HEK293 (cell line): ENCODE measurements around the gene SLC6A4.

Source experiments
- CTCF ChIA-PET: fragments of 350-600 bp; formaldehyde crosslinking; extraction: SDS; loops from one replicate; lab custom pipeline; 2021; ENCODE audit warnings: antibody characterized with exemption; lab: Yijun Ruan, JAX
- POLR2A ChIA-PET: fragments of 300-600 bp; formaldehyde crosslinking; extraction: SDS; loops from one replicate; lab custom pipeline; 2020; ENCODE audit warnings: antibody characterized with exemption, inconsistent platforms; lab: Yijun Ruan, JAX
- H3K27ac ChIP-seq: fragments of 200-500 bp; sonication (Bioruptor generic); 2 replicates; pipeline ENCODE4 v1.5.1; 2014; ENCODE audit warnings: low read depth, low read length, control low read depth, inconsistent platforms; ENCODE audit errors: extremely low read depth
- H3K36me3 ChIP-seq, 2 experiments: fragments of 200-500 bp in 1 of 2; sonication (Bioruptor generic) in 1 of 2; 1 replicate in 1 of 2; 2 replicates in 1 of 2; pipeline ENCODE4 v1.5.1; 2014 to 2017; ENCODE audit warnings: inconsistent platforms in 2 of 2, low read length in 2 of 2; ENCODE audit not compliant: control insufficient read depth in 2 of 2, insufficient read depth in 1 of 2
- H3K4me1 ChIP-seq: fragments of 200-500 bp; sonication (Bioruptor generic); 2 replicates; pipeline ENCODE4 v1.5.1; 2014; ENCODE audit warnings: mild to moderate bottlenecking, low read length, inconsistent platforms; ENCODE audit not compliant: control insufficient read depth, insufficient read depth
- H3K4me3 ChIP-seq: 2 replicates; pipeline ENCODE4 v1.5.1; 2011; ENCODE audit warnings: low read depth, mild to moderate bottlenecking, control low read depth, low read length, moderate library complexity
- H3K9me3 ChIP-seq: fragments of 200-500 bp; sonication (Bioruptor generic); 2 replicates; pipeline ENCODE4 v1.5.1; 2014; ENCODE audit warnings: low read depth, low read length, inconsistent platforms; ENCODE audit not compliant: control insufficient read depth, insufficient read depth
- BCL11A ChIP-seq: fragments of 450-650 bp; formaldehyde crosslinking; IDR thresholded peaks from 2 replicates; pipeline ENCODE4 v1.5.1; 2016; ENCODE audit warnings: low read depth, missing biosample characterization, missing genetic modification characterization
- FEZF1 ChIP-seq: fragments of 450-650 bp; formaldehyde crosslinking; IDR thresholded peaks from 2 replicates; pipeline ENCODE4 v1.5.1; 2016; ENCODE audit warnings: missing biosample characterization, missing genetic modification characterization
- GLIS2 ChIP-seq: fragments of 450-650 bp; formaldehyde crosslinking; IDR thresholded peaks from 2 replicates; pipeline ENCODE4 v1.5.1; 2016; ENCODE audit warnings: missing biosample characterization, missing genetic modification characterization
- KLF10 ChIP-seq: fragments of 450-650 bp; IDR thresholded peaks from 2 replicates; pipeline ENCODE4 v1.5.1; 2018; ENCODE audit warnings: missing biosample characterization, mild to moderate bottlenecking, missing genetic modification characterization
- KLF8 ChIP-seq: fragments of 450-650 bp; formaldehyde crosslinking; IDR thresholded peaks from 2 replicates; pipeline ENCODE4 v1.5.1; 2016; ENCODE audit warnings: missing biosample characterization, missing genetic modification characterization
- MEIS1 ChIP-seq: sonication (generic); formaldehyde crosslinking; IDR thresholded peaks from 2 replicates; pipeline ENCODE4 v1.8.1; 2022; ENCODE audit warnings: missing genetic modification reagents, mild to moderate bottlenecking, borderline replicate concordance
- SP7 ChIP-seq: fragments of 450-650 bp; formaldehyde crosslinking; IDR thresholded peaks from 2 replicates; pipeline ENCODE4 v1.5.1; 2016; ENCODE audit warnings: missing biosample characterization, missing genetic modification characterization
- TCF7L2 ChIP-seq: IDR thresholded peaks from 2 replicates; pipeline ENCODE4 v1.6.1; 2011; ENCODE audit warnings: low read depth, mild to moderate bottlenecking, inconsistent platforms, low read length, moderate library complexity, borderline replicate concordance
- TRIM28 ChIP-seq: IDR thresholded peaks from 2 replicates; pipeline ENCODE4 v1.6.1; 2011; ENCODE audit warnings: low read length, control low read depth, borderline replicate concordance
- YY1 ChIP-seq: fragments of 450-650 bp; formaldehyde crosslinking; IDR thresholded peaks from 2 replicates; pipeline ENCODE4 v1.5.1; 2018; ENCODE audit warnings: missing biosample characterization, missing genetic modification characterization
- YY2 ChIP-seq: fragments of 450-650 bp; formaldehyde crosslinking; IDR thresholded peaks from 2 replicates; pipeline ENCODE4 v1.5.1; 2016; ENCODE audit warnings: missing biosample characterization, missing genetic modification characterization
- ZBTB17 ChIP-seq: fragments of 450-650 bp; formaldehyde crosslinking; IDR thresholded peaks from 2 replicates; pipeline ENCODE4 v1.5.1; 2016; ENCODE audit warnings: missing biosample characterization, missing genetic modification characterization
- ZBTB21 ChIP-seq: fragments of 450-650 bp; formaldehyde crosslinking; IDR thresholded peaks from 2 replicates; pipeline ENCODE4 v1.5.1; 2017; ENCODE audit warnings: missing biosample characterization, missing genetic modification characterization
- ZBTB48 ChIP-seq: fragments of 450-650 bp; formaldehyde crosslinking; IDR thresholded peaks from 2 replicates; pipeline ENCODE4 v1.5.1; 2016; ENCODE audit warnings: missing biosample characterization, missing genetic modification characterization
- ZFP41 ChIP-seq: fragments of 450-650 bp; formaldehyde crosslinking; IDR thresholded peaks from 2 replicates; pipeline ENCODE4 v1.5.1; 2016; ENCODE audit warnings: missing biosample characterization, missing genetic modification characterization, borderline replicate concordance
- ZFP69B ChIP-seq: fragments of 450-650 bp; formaldehyde crosslinking; IDR thresholded peaks from 2 replicates; pipeline ENCODE4 v1.5.1; 2016; ENCODE audit warnings: missing biosample characterization, missing genetic modification characterization
- ZNF146 ChIP-seq: fragments of 450-650 bp; formaldehyde crosslinking; IDR thresholded peaks from 2 replicates; pipeline ENCODE4 v1.5.1; 2016; ENCODE audit warnings: missing biosample characterization, missing genetic modification characterization
- ZNF174 ChIP-seq: fragments of 450-650 bp; formaldehyde crosslinking; IDR thresholded peaks from 2 replicates; pipeline ENCODE4 v1.5.0; 2017; ENCODE audit warnings: missing biosample characterization, mild to moderate bottlenecking, missing genetic modification characterization
- ZNF19 ChIP-seq: fragments of 450-650 bp; formaldehyde crosslinking; IDR thresholded peaks from 2 replicates; pipeline ENCODE4; 2016; ENCODE audit warnings: missing biosample characterization, missing genetic modification characterization, low read depth
- ZNF2 ChIP-seq: fragments of 450-650 bp; formaldehyde crosslinking; IDR thresholded peaks from 2 replicates; pipeline ENCODE4 v1.5.1; 2016; ENCODE audit warnings: missing biosample characterization, missing genetic modification characterization
- ZNF23 ChIP-seq: fragments of 450-650 bp; formaldehyde crosslinking; IDR thresholded peaks from 2 replicates; pipeline ENCODE4 v1.5.1; 2016; ENCODE audit warnings: missing biosample characterization, missing genetic modification characterization, borderline replicate concordance
- ZNF248 ChIP-seq: fragments of 450-650 bp; formaldehyde crosslinking; IDR thresholded peaks from 2 replicates; pipeline ENCODE4 v1.5.1; 2017; ENCODE audit warnings: missing biosample characterization, missing genetic modification characterization
- ZNF311 ChIP-seq: fragments of 450-650 bp; formaldehyde crosslinking; IDR thresholded peaks from 2 replicates; pipeline ENCODE4 v1.5.1; 2017; ENCODE audit warnings: missing biosample characterization, missing genetic modification characterization, borderline replicate concordance
- ZNF501 ChIP-seq: fragments of 450-650 bp; formaldehyde crosslinking; IDR thresholded peaks from 2 replicates; pipeline ENCODE4 v1.5.1; 2016; ENCODE audit warnings: missing biosample characterization, missing genetic modification characterization
- ZNF560 ChIP-seq: fragments of 450-650 bp; formaldehyde crosslinking; IDR thresholded peaks from 2 replicates; pipeline ENCODE4 v1.5.1; 2017; ENCODE audit warnings: missing biosample characterization, missing genetic modification characterization, borderline replicate concordance
- ZNF571 ChIP-seq: fragments of 450-650 bp; formaldehyde crosslinking; IDR thresholded peaks from 2 replicates; pipeline ENCODE4 v1.5.0; 2017; ENCODE audit warnings: missing biosample characterization, missing genetic modification characterization
- ZNF791 ChIP-seq: fragments of 450-650 bp; formaldehyde crosslinking; IDR thresholded peaks from 2 replicates; pipeline ENCODE4 v1.5.1; 2016; ENCODE audit warnings: missing biosample characterization, missing genetic modification characterization
- TF ChIP-seq, protein P1 (sequence below): fragments of 450-650 bp; formaldehyde crosslinking; IDR thresholded peaks from 2 replicates; pipeline ENCODE4 v1.5.1; 2016; ENCODE audit warnings: missing biosample characterization, missing genetic modification characterization
- TF ChIP-seq, protein P2 (sequence below): fragments of 450-650 bp; formaldehyde crosslinking; IDR thresholded peaks from 2 replicates; pipeline ENCODE4 v1.5.1; 2016; ENCODE audit warnings: missing biosample characterization, missing genetic modification characterization
- TF ChIP-seq, protein P3 (sequence below): fragments of 450-650 bp; formaldehyde crosslinking; IDR thresholded peaks from 2 replicates; pipeline ENCODE4 v1.5.1; 2016; ENCODE audit warnings: missing biosample characterization, missing genetic modification characterization
- TF ChIP-seq, protein P4 (sequence below): fragments of 450-650 bp; formaldehyde crosslinking; IDR thresholded peaks from 2 replicates; pipeline ENCODE4 v1.5.1; 2016; ENCODE audit warnings: missing biosample characterization, missing genetic modification characterization

The SLC6A4 gene

DNA sequence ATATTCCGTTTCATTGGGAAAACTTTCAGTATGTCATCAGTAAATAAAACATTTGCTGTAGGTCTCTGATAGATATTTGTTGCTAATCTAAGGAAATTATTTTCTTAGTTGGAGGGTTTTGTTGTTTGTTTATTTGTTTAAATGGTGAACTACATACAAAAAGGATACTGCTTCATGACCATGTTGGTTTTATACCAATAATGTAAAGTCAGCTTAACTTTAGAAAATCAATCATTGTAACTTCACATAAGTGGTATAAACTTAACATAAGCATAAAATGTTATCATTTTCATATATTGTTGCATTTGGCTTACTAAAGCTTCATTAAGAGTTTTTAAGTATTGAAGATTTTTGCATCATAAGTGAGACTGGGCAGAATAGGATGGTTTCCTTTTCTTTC is 60.9 kb downstream of the SLC6A4 start (continued):
- TF ChIP-seq ZNF571 (tag by site-specific recombination) (no peak), ZNF23 (no peak), ZNF19 (tag by site-specific recombination) (no peak), ZBTB17 (tag by site-specific recombination) (no peak), ZNF146 (tag by site-specific recombination) (no peak)

DNA sequence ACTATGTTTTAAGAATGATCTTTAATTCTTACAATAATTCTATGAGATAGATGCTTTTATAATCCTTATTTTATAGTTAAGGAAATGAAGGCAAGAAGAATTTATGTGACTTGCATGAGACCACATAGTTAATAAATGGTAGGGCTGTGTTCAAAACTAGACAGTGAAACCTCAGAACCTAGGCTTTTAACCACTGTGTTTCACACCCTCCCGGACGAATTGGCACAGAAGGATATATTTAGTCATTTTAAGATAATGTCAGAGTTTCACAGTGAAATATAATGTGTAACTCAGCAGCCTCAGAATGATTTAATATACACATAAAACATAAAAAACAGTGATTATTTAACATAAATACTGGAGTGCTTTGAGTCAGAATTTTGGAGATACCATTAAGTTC is 61.8 kb downstream of the SLC6A4 start:
- Histone ChIP-seq H3K36me3 (peaks cover 58 to 62% of the 10 kb centered on the region in 2 experiments), H3K9me3 (no peaks in the 10 kb centered on the region), H3K4me3 (no peak overlapping the region), H3K4me1 (no peaks in the 10 kb centered on the region), H3K27ac (no peak overlapping the region)
- no peak for TF ChIP-seq ZNF560 (tag by site-specific recombination)
- no peak for TF ChIP-seq ZNF2 (tag by site-specific recombination)
- no peak for TF ChIP-seq ZNF248 (tag by site-specific recombination)
- TF ChIP-seq SP7, result no peak
- no peak for TF ChIP-seq ZBTB21
- no peak for TF ChIP-seq BCL11A (tag by site-specific recombination)
- POLR2A ChIA-PET, result no interaction called here
- CTCF ChIA-PET, result interaction anchor here (0.9 kb wide), 1 partner anchor 49 kb away, joined by 7 read pairs; no protein-coding TSS in a partner anchor

DNA sequence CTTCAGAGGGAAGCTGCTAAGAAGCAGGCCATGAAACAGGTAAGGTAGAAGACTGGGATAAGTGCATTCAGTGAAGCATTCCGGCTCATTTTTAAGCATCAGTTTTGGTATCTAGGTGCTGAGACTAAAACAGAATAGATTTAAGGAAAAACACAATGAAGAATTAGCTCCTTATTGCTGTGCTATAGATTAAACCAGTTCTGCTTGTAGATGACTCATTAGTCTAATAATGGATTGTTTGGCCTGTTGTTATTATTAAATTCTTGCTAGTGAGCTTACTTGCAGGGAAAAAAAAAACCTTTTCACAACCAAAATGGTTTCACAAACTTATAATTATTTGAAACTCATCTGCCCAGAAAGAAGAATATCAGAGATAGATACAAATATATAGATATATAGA is 62.9 kb downstream of the SLC6A4 start:
- POLR2A ChIA-PET, result no interaction called here

More for the DNA sequence above, 62.9 kb downstream of the SLC6A4 start:
- CTCF ChIA-PET, result interaction anchor here (0.7 to 0.9 kb wide), 2 partner anchors 27 to 68 kb away, joined by 3 to 4 read pairs; no protein-coding TSS in a partner anchor
- TF ChIP-seq, protein P1, sequence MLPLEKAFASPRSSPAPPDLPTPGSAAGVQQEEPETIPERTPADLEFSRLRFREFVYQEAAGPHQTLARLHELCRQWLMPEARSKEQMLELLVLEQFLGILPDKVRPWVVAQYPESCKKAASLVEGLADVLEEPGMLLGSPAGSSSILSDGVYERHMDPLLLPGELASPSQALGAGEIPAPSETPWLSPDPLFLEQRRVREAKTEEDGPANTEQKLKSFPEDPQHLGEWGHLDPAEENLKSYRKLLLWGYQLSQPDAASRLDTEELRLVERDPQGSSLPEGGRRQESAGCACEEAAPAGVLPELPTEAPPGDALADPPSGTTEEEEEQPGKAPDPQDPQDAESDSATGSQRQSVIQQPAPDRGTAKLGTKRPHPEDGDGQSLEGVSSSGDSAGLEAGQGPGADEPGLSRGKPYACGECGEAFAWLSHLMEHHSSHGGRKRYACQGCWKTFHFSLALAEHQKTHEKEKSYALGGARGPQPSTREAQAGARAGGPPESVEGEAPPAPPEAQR (tag by site-specific recombination), result no peak
- TF ChIP-seq TCF7L2 (no peak), YY2 (no peak), TRIM28 (no peak), KLF8 (no peak), ZNF311 (tag by site-specific recombination) (no peak), GLIS2 (tag by site-specific recombination) (no peak), MEIS1 (CRISPR knock-in tag) (no peak), ZNF174 (tag by site-specific recombination) (no peak), ZFP41 (tag by site-specific recombination) (no peak), KLF10 (tag by site-specific recombination) (no peak), ZBTB48 (tag by site-specific recombination) (no peak), ZNF501 (tag by site-specific recombination) (no peak), ZNF791 (tag by site-specific recombination) (no peak), FEZF1 (tag by site-specific recombination) (no peak), YY1 (tag by site-specific recombination) (no peak), ZFP69B (no peak)
- TF ChIP-seq, protein P2, sequence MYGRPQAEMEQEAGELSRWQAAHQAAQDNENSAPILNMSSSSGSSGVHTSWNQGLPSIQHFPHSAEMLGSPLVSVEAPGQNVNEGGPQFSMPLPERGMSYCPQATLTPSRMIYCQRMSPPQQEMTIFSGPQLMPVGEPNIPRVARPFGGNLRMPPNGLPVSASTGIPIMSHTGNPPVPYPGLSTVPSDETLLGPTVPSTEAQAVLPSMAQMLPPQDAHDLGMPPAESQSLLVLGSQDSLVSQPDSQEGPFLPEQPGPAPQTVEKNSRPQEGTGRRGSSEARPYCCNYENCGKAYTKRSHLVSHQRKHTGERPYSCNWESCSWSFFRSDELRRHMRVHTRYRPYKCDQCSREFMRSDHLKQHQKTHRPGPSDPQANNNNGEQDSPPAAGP, result no peak
- TF ChIP-seq, protein P3, sequence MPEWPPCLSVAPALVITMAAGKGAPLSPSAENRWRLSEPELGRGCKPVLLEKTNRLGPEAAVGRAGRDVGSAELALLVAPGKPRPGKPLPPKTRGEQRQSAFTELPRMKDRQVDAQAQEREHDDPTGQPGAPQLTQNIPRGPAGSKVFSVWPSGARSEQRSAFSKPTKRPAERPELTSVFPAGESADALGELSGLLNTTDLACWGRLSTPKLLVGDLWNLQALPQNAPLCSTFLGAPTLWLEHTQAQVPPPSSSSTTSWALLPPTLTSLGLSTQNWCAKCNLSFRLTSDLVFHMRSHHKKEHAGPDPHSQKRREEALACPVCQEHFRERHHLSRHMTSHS (tag by site-specific recombination), result no peak
- TF ChIP-seq, protein P4, sequence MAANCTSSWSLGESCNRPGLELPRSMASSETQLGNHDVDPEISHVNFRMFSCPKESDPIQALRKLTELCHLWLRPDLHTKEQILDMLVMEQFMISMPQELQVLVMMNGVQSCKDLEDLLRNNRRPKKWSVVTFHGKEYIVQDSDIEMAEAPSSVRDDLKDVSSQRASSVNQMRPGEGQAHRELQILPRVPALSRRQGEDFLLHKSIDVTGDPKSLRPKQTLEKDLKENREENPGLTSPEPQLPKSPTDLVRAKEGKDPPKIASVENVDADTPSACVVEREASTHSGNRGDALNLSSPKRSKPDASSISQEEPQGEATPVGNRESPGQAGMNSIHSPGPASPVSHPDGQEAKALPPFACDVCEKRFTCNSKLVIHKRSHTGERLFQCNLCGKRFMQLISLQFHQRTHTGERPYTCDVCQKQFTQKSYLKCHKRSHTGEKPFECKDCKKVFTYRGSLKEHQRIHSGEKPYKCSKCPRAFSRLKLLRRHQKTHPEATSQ (tag by site-specific recombination), result no peak
- Histone ChIP-seq H3K4me3 (no peak overlapping the region), H3K36me3 (peaks cover 49 to 57% of the 10 kb centered on the region in 2 experiments), H3K4me1 (no peaks in the 10 kb centered on the region), H3K27ac (no peak overlapping the region), H3K9me3 (no peaks in the 10 kb centered on the region)
